H1 (cell line): ENCODE data around the gene PCDHGB6. TPM values are rescaled to one million over a fixed set of nuclear protein-coding genes. Genes with fewer than 3 reads are reported as not detected.

Experiments
- CBX8 ChIP-seq: fragments of 300-800, 300-1000 bp; sonication (generic); IDR thresholded peaks from 2 replicates; pipeline ENCODE4 v1.7.1; 2016; ENCODE audit warnings: low read depth, low read length, borderline replicate concordance
- polyA plus RNA-seq, 7 experiments: library from polyadenylated mRNA; depleted of rRNA in 3 of 7; stranded (reverse) in 5 of 7; unstranded in 2 of 7; fragments of >200 nt in 5 of 7; fragments of 200-250 nt in 2 of 7; gene quantifications; 1 replicate in 5 of 7; 2 replicates in 1 of 7; 4 replicates in 1 of 7; pipeline versions ENCODE4 v1.2.1 to v1.2.3, GENCODE V29; 2011 to 2013; ENCODE audit warnings: missing spikeins in 2 of 7, mixed read lengths in 2 of 7
- total RNA-seq: library from RNA; stranded (reverse); fragmentation: NEBNext Ultra II Directional; extraction: Animal tissue kit (Norgen Biotek cat#: 25700); gene quantifications from 2 replicates; pipeline ENCODE4 v1.2.1, GENCODE V29; 2021

PCDHGB6 gene
- total and polyA plus RNA-seq, 2 of the 8 experiments (the other 6 are each of a cell fraction or from before 2014, with no cell fraction given): 3.4 to 4.1 TPM

- TF ChIP-seq CBX8: no peak
These were observed 5.2 kb downstream of the PCDHGB6 start, which contains the start of gene PCDHGA10 (continued) for GRCh38 chr5:141412854-141413539.
